H1 (cell line): Measurements from ENCODE around the gene FIZ1. TPM values are rescaled to one million over a fixed set of nuclear protein-coding genes. Genes with fewer than 3 reads are reported as not detected.

ENCODE experiments used
- CTCF ChIA-PET: fragments of 300-600 bp; sonication (Branson Sonifier 250); formaldehyde crosslinking; loops from one replicate; lab custom pipeline; 2021; ENCODE audit not compliant: partially characterized antibody; lab: Charles Lee
- POLR2A ChIA-PET: fragments of 300-600 bp; sonication (Branson Sonifier 250); formaldehyde crosslinking; loops from one replicate; lab custom pipeline; 2021; ENCODE audit warnings: inconsistent platforms; ENCODE audit not compliant: partially characterized antibody; lab: Charles Lee
- DNase-seq, 2 experiments: peaks; one replicate each; pipeline versions ENCODE4 v3.0.0 to v3.0.0-alpha.2; 2010 to 2022; ENCODE audit warnings: low spot score in 2 of 2, low read depth in 1 of 2, mixed read lengths in 1 of 2
- FAIRE-seq: peaks from 2 replicates; lab custom pipeline; 2011; peaks lifted over from hg19 to GRCh38; lab: Jason Lieb, UNC
- H2AFZ ChIP-seq: 2 replicates; pipeline ENCODE4 v1.8.1; 2012; ENCODE audit warnings: low read length, inconsistent platforms
- H2AK5ac ChIP-seq: 2 replicates; pipeline ENCODE4 v1.6.1; 2013; ENCODE audit warnings: low read depth, low read length
- H2BK120ac ChIP-seq: replicated peaks from 2 replicates; pipeline ENCODE3; 2013; ENCODE audit warnings: low read depth, low read length, inconsistent platforms
- H2BK12ac ChIP-seq: 2 replicates; pipeline ENCODE4 v1.6.1; 2013; ENCODE audit warnings: low read depth, low read length
- H2BK15ac ChIP-seq: 2 replicates; pipeline ENCODE4 v1.6.1; 2013; ENCODE audit warnings: low read length
- H2BK20ac ChIP-seq: 2 replicates; pipeline ENCODE4 v1.6.1; 2013; ENCODE audit warnings: low read length
- H2BK5ac ChIP-seq: 2 replicates; pipeline ENCODE4 v1.6.1; 2013; ENCODE audit warnings: low read depth, low read length
- H3K14ac ChIP-seq: 2 replicates; pipeline ENCODE4 v1.6.1; 2013; ENCODE audit warnings: inconsistent platforms; ENCODE audit not compliant: insufficient read length
- H3K18ac ChIP-seq: 2 replicates; pipeline ENCODE4 v1.6.1; 2013; ENCODE audit warnings: low read length; ENCODE audit errors: extremely low read depth
- H3K23ac ChIP-seq: 2 replicates; pipeline ENCODE4 v1.6.1; 2013; ENCODE audit warnings: inconsistent platforms; ENCODE audit not compliant: insufficient read length
- H3K23me2 ChIP-seq: 2 replicates; pipeline ENCODE4 v1.6.1; 2013; ENCODE audit warnings: low read depth, low read length
- H3K27ac ChIP-seq: 2 replicates; pipeline ENCODE4 v1.6.1; 2011; ENCODE audit warnings: low read depth, low read length, inconsistent platforms
- H3K27me3 ChIP-seq, 4 experiments: replicated peaks in 1 of 4; 1 replicate in 1 of 4; 2 replicates in 3 of 4; pipeline versions ENCODE4 v1.6.1 to v1.8.1; 2011 to 2013; ENCODE audit warnings: low read length in 3 of 4, mild to moderate bottlenecking in 3 of 4, inconsistent platforms in 2 of 4, mixed read lengths in 2 of 4, moderate library complexity in 1 of 4; ENCODE audit not compliant: control insufficient read depth in 3 of 4, insufficient read depth in 3 of 4; ENCODE audit errors: extremely low read depth in 1 of 4
- H3K36me3 ChIP-seq, 4 experiments: 2 replicates each; pipeline versions ENCODE4 v1.6.1 to v1.8.1; 2011 to 2013; ENCODE audit warnings: mild to moderate bottlenecking in 4 of 4, low read length in 3 of 4, moderate library complexity in 2 of 4, control low read depth in 1 of 4, inconsistent platforms in 1 of 4; ENCODE audit not compliant: insufficient read depth in 4 of 4, control insufficient read depth in 2 of 4
- H3K4ac ChIP-seq: replicated peaks from 2 replicates; pipeline ENCODE3; 2013; ENCODE audit warnings: low read length, low read depth, mixed read lengths, inconsistent platforms; ENCODE audit not compliant: insufficient read length
- H3K4me1 ChIP-seq, 4 experiments: replicated peaks in 1 of 4; 1 replicate in 1 of 4; 2 replicates in 3 of 4; pipeline versions ENCODE4 v1.6.1 to v1.8.1; 2011 to 2013; ENCODE audit warnings: low read length in 3 of 4, inconsistent platforms in 2 of 4, mixed read lengths in 1 of 4; ENCODE audit not compliant: insufficient read depth in 4 of 4, control insufficient read depth in 3 of 4
- H3K4me2 ChIP-seq, 2 experiments: 2 replicates each; pipeline versions ENCODE4 v1.6.1 to v1.8.1; 2011 to 2013; ENCODE audit warnings: low read depth in 2 of 2, low read length in 2 of 2, control low read depth in 1 of 2, inconsistent platforms in 1 of 2, mild to moderate bottlenecking in 1 of 2; ENCODE audit not compliant: insufficient read depth in 1 of 2
- H3K4me3 ChIP-seq, 4 experiments: fragments of 200-600, 300-600 bp in 1 of 4; sonication (generic), shearing (Covaris generic), sonication (Bioruptor Twin) in 1 of 4; 2 replicates each; pipeline versions ENCODE4 v1.5.1 to v1.8.1; 2011 to 2016; ENCODE audit warnings: low read length in 4 of 4, low read depth in 3 of 4, control low read depth in 2 of 4, inconsistent platforms in 2 of 4, mild to moderate bottlenecking in 2 of 4, mixed read lengths in 1 of 4, moderate library complexity in 1 of 4; ENCODE audit not compliant: insufficient read depth in 2 of 4; ENCODE audit errors: extremely low read depth in 1 of 4
- H3K56ac ChIP-seq: replicated peaks from 2 replicates; pipeline ENCODE3; 2013; ENCODE audit warnings: low read depth, mild to moderate bottlenecking, mixed read lengths, low read length, inconsistent platforms; ENCODE audit not compliant: insufficient read length
- H3K79me1 ChIP-seq: 2 replicates; pipeline ENCODE4 v1.6.1; 2013; ENCODE audit warnings: low read depth, low read length, control low read depth
- H3K79me2 ChIP-seq, 2 experiments: 2 replicates each; pipeline versions ENCODE4 v1.6.1 to v1.8.1; 2012 to 2013; ENCODE audit warnings: low read length in 2 of 2, mild to moderate bottlenecking in 2 of 2, inconsistent platforms in 1 of 2; ENCODE audit not compliant: insufficient read depth in 2 of 2, control insufficient read depth in 1 of 2
- H3K9ac ChIP-seq, 4 experiments: replicated peaks in 1 of 4; 1 replicate in 1 of 4; 2 replicates in 3 of 4; pipeline versions ENCODE4 v1.6.1 to v1.8.1; 2011 to 2013; ENCODE audit warnings: low read depth in 3 of 4, low read length in 3 of 4, control low read depth in 2 of 4, mild to moderate bottlenecking in 2 of 4, moderate library complexity in 2 of 4, inconsistent platforms in 1 of 4; ENCODE audit errors: extremely low read depth in 1 of 4
- H3K9me3 ChIP-seq, 2 experiments: 2 replicates each; pipeline versions ENCODE4 v1.6.1 to v1.8.1; 2012 to 2013; ENCODE audit warnings: mild to moderate bottlenecking in 2 of 2, moderate library complexity in 2 of 2, control low read depth in 1 of 2, inconsistent platforms in 1 of 2, low read depth in 1 of 2, low read length in 1 of 2, mixed read lengths in 1 of 2; ENCODE audit not compliant: insufficient read depth in 2 of 2
- H4K20me1 ChIP-seq, 2 experiments: replicated peaks in 1 of 2; 2 replicates each; pipeline versions ENCODE3 to v1.8.1; 2011 to 2013; ENCODE audit warnings: inconsistent platforms in 2 of 2, low read length in 2 of 2, mild to moderate bottlenecking in 1 of 2; ENCODE audit not compliant: insufficient read depth in 2 of 2, control insufficient read depth in 1 of 2
- H4K5ac ChIP-seq: 2 replicates; pipeline ENCODE4 v1.6.1; 2013; ENCODE audit warnings: low read length, low read depth, mixed read lengths, inconsistent platforms; ENCODE audit not compliant: insufficient read length
- H4K8ac ChIP-seq: 2 replicates; pipeline ENCODE4 v1.8.0; 2013; ENCODE audit warnings: mild to moderate bottlenecking, moderate library complexity, low read length, inconsistent platforms; ENCODE audit not compliant: insufficient read depth; ENCODE audit errors: extremely low read depth
- H4K91ac ChIP-seq: replicated peaks from 2 replicates; pipeline ENCODE3; 2013; ENCODE audit warnings: low read length, mixed read lengths, inconsistent platforms; ENCODE audit not compliant: insufficient read length
- BCL11A ChIP-seq, 2 experiments: IDR thresholded peaks; one replicate each; pipeline ENCODE4 v1.6.1; 2011; ENCODE audit warnings: low read depth in 2 of 2, low read length in 2 of 2, mild to moderate bottlenecking in 2 of 2
- HDAC6 ChIP-seq: IDR thresholded peaks from one replicate; pipeline ENCODE4 v1.7.1; 2012; ENCODE audit warnings: low read depth, mild to moderate bottlenecking, inconsistent platforms, low read length, moderate library complexity
- PHF8 ChIP-seq: fragments of 200-600 bp; sonication (generic); conservative IDR thresholded peaks from 2 replicates; pipeline ENCODE4 v1.7.1; 2012; ENCODE audit warnings: low read depth, mild to moderate bottlenecking, inconsistent platforms, low read length, moderate library complexity
- SIN3A ChIP-seq, 2 experiments: IDR thresholded peaks in 1 of 2; conservative IDR thresholded peaks in 1 of 2; 2 replicates each; pipeline ENCODE4 v1.6.1; 2011 to 2012; ENCODE audit warnings: low read length in 2 of 2, improper control_type of control experiment in 1 of 2, low read depth in 1 of 2, mild to moderate bottlenecking in 1 of 2
- WGBS, 2 experiments: shearing (Covaris generic) in 1 of 2; methylation state at CpG; one replicate each; pipeline versions ENCODE4 v1.1.6 to v1.1.7; 2013 to 2015; ENCODE audit warnings: low lambda C conversion rate in 2 of 2, mixed read lengths in 2 of 2, inconsistent platforms in 1 of 2, low coverage in 1 of 2, missing lambda C conversion rate in 1 of 2; ENCODE audit not compliant: insufficient replicate concordance in 2 of 2, insufficient coverage in 1 of 2, insufficient read length in 1 of 2; ENCODE audit errors: extremely low coverage in 1 of 2, missing lambda C conversion rate in 1 of 2; 5-methylcytosine and 5-hydroxymethylcytosine counted together
- polyA plus RNA-seq, 7 experiments: library from polyadenylated mRNA; depleted of rRNA in 3 of 7; stranded (reverse) in 5 of 7; unstranded in 2 of 7; fragments of >200 nt in 5 of 7; fragments of 200-250 nt in 2 of 7; gene quantifications; 1 replicate in 5 of 7; 2 replicates in 1 of 7; 4 replicates in 1 of 7; pipeline versions ENCODE4 v1.2.1 to v1.2.3, GENCODE V29; 2011 to 2013; ENCODE audit warnings: missing spikeins in 2 of 7, mixed read lengths in 2 of 7
- total RNA-seq: library from RNA; stranded (reverse); fragmentation: NEBNext Ultra II Directional; extraction: Animal tissue kit (Norgen Biotek cat#: 25700); gene quantifications from 2 replicates; pipeline ENCODE4 v1.2.1, GENCODE V29; 2021

FIZ1 gene
- total and polyA plus RNA-seq, 2 of the 8 experiments (the other 6 are each of a cell fraction or from before 2014, with no cell fraction given), result 9.1 to 18.5 TPM

GRCh38 chr19:55622242-55622969 lies 23.1 kb upstream of the FIZ1 start:
- H2AK5ac ChIP-seq, result no peak overlapping the region
- peaks cover 1 to 5% of the 10 kb centered on the region in 2 experiments for H4K20me1 ChIP-seq
- H3K56ac ChIP-seq, result no peak overlapping the region
- H2AFZ ChIP-seq, result no peak overlapping the region
- H2BK5ac ChIP-seq, result no peak overlapping the region
- no peak overlapping the region for H3K23ac ChIP-seq
- ChIA-PET POLR2A (interaction anchor here (0.9 to 6.8 kb wide), 5 partner anchors 11 to 25 kb away, joined by 3 to 32 read pairs (median 13); partner anchors contain the start of genes CCDC106, FIZ1 and ZNF865), CTCF (interaction anchor here (3.2 to 8.0 kb wide), 2 partner anchors 10 to 16 kb away, joined by 9 to 38 read pairs; partner anchors contain the start of gene ZNF865)
- H3K18ac ChIP-seq, result no peak overlapping the region
- no peak overlapping the region for H2BK15ac ChIP-seq
- 95% methylated on average over 24 of the region's 40 CpGs; no CpG with 5 or more reads in 1 of the 2 experiments for WGBS, 2 experiments
- no peaks in the 10 kb centered on the region for H3K23me2 ChIP-seq
- FAIRE-seq (no peak), DNase-seq (no peak)
- H3K4me3 ChIP-seq, result no peak overlapping the region
- H3K27ac ChIP-seq, result no peak overlapping the region
- no peak overlapping the region for H3K4ac ChIP-seq
- no peak overlapping the region for H2BK20ac ChIP-seq
- no peak overlapping the region for H4K8ac ChIP-seq
- no peak overlapping the region for H3K4me2 ChIP-seq
- H4K91ac ChIP-seq, result no peak overlapping the region
- H3K9ac ChIP-seq, result no peak overlapping the region
- H3K79me2 ChIP-seq, result no peaks in the 10 kb centered on the region
- no peak overlapping the region for H3K14ac ChIP-seq
- no peak overlapping the region for H2BK12ac ChIP-seq
- peaks cover 0 to 3% (median 0%) of the 10 kb centered on the region in 4 experiments; a peak in 3 of 7 replicates for H3K4me1 ChIP-seq
- no peaks in the 10 kb centered on the region for H3K79me1 ChIP-seq
- H2BK120ac ChIP-seq, result no peak overlapping the region
- peaks cover 0 to 11% (median 3%) of the 10 kb centered on the region in 4 experiments; a peak in 5 of 8 replicates for H3K36me3 ChIP-seq
- no peaks in the 10 kb centered on the region for H3K9me3 ChIP-seq
- TF ChIP-seq HDAC6 (no peak), BCL11A (IDR thresholded peaks at IDR 0.05; ENCODE audit: low read depth in 2 of 2, low read length in 2 of 2) (no peak), SIN3A (conservative IDR thresholded peaks at IDR 0.05 in 1 of 2, IDR thresholded peaks at IDR 0.05 in 1 of 2; ENCODE audit: low read depth in 1 of 2, low read length in 2 of 2) (no peak), PHF8 (no peak)
- peaks cover 0 to under 1% (median 0%) of the 10 kb centered on the region in 4 experiments; a peak in 1 of 7 replicates for H3K27me3 ChIP-seq
- H4K5ac ChIP-seq, result no peak overlapping the region
